WTC11 (cell line): ENCODE measurements around the gene CNOT1. TPM values are rescaled to one million over a fixed set of nuclear protein-coding genes. Genes with fewer than 3 reads are reported as not detected.

ENCODE experiments used
- ATAC-seq: fragments of 200-7000 bp; cut with Tn5 transposase; 2 replicates; pipeline ENCODE4 v1.10.0; 2021; ENCODE audit warnings: mild to moderate bottlenecking, moderate library complexity
- CTCF ChIA-PET: fragments of 300-600 bp; sonication (Branson Sonifier 250); formaldehyde crosslinking; loops from one replicate; lab custom pipeline; 2021; ENCODE audit warnings: antibody characterized with exemption; lab: Charles Lee
- POLR2A ChIA-PET: fragments of 350-600 bp; sonication (Branson Sonifier 250); formaldehyde crosslinking; loops from one replicate; lab custom pipeline; 2021; ENCODE audit warnings: antibody characterized with exemption; lab: Charles Lee
- DNase-seq: peaks from one replicate; pipeline ENCODE4 v3.0.0; 2021; ENCODE audit warnings: low spot score
- H3K27ac Mint-ChIP-seq: 2 replicates; pipeline ENCODE4 v1.8.0; 2021; ENCODE audit warnings: mixed read lengths
- H3K27me3 Mint-ChIP-seq: 2 replicates; pipeline ENCODE4 v1.8.0; 2021; ENCODE audit warnings: low read depth, mild to moderate bottlenecking, moderate library complexity, mixed read lengths
- H3K36me3 Mint-ChIP-seq: 2 replicates; pipeline ENCODE4 v1.8.0; 2021; ENCODE audit warnings: mixed read lengths
- H3K4me1 Mint-ChIP-seq: 2 replicates; pipeline ENCODE4 v1.8.0; 2022; ENCODE audit warnings: mixed read lengths
- H3K4me3 Mint-ChIP-seq: 2 replicates; pipeline ENCODE4 v1.8.0; 2021; ENCODE audit warnings: mild to moderate bottlenecking, moderate library complexity, mixed read lengths
- H3K9me3 Mint-ChIP-seq: 2 replicates; pipeline ENCODE4 v1.8.0; 2021; ENCODE audit warnings: mixed read lengths
- ATF2 ChIP-seq: sonication (generic); formaldehyde crosslinking; IDR thresholded peaks from 2 replicates; pipeline ENCODE4 v1.8.1; 2022; ENCODE audit warnings: low read depth, missing genetic modification reagents, borderline replicate concordance
- ATF6 ChIP-seq: sonication (generic); formaldehyde crosslinking; IDR thresholded peaks from 2 replicates; pipeline ENCODE4 v1.8.1; 2023; ENCODE audit warnings: mild to moderate bottlenecking, missing genetic modification reagents
- CREM ChIP-seq: sonication (generic); formaldehyde crosslinking; IDR thresholded peaks from 2 replicates; pipeline ENCODE4 v1.8.1; 2022; ENCODE audit warnings: mild to moderate bottlenecking, missing genetic modification reagents, moderate library complexity
- EMX1 ChIP-seq: fragments of 250-450 bp; sonication (Bioruptor Pico); IDR thresholded peaks from 2 replicates; pipeline ENCODE4 v1.8.0; 2021; ENCODE audit warnings: mild to moderate bottlenecking
- ESRRA ChIP-seq: sonication (generic); formaldehyde crosslinking; IDR thresholded peaks from 2 replicates; pipeline ENCODE4 v1.8.1; 2022; ENCODE audit warnings: mild to moderate bottlenecking, missing genetic modification reagents, borderline replicate concordance
- FOXK1 ChIP-seq: sonication (generic); formaldehyde crosslinking; IDR thresholded peaks from 2 replicates; pipeline ENCODE4 v1.8.0; 2022; ENCODE audit warnings: mild to moderate bottlenecking, moderate library complexity, missing genetic modification reagents
- FOXP1 ChIP-seq: sonication (generic); formaldehyde crosslinking; IDR thresholded peaks from 2 replicates; pipeline ENCODE4 v1.8.0; 2022; ENCODE audit warnings: missing genetic modification reagents, mild to moderate bottlenecking, moderate library complexity, borderline replicate concordance
- HMGXB4 ChIP-seq: sonication (generic); formaldehyde crosslinking; IDR thresholded peaks from 2 replicates; pipeline ENCODE4 v1.8.1; 2023; ENCODE audit warnings: mild to moderate bottlenecking, moderate library complexity, missing genetic modification reagents
- IRF2 ChIP-seq: sonication (generic); formaldehyde crosslinking; IDR thresholded peaks from 2 replicates; pipeline ENCODE4 v1.8.0; 2022; ENCODE audit warnings: low read depth, missing genetic modification reagents, borderline replicate concordance
- KAT7 ChIP-seq: sonication (generic); formaldehyde crosslinking; IDR thresholded peaks from 2 replicates; pipeline ENCODE4 v1.8.1; 2023; ENCODE audit warnings: missing genetic modification reagents, mild to moderate bottlenecking, borderline replicate concordance
- NFE2L1 ChIP-seq: sonication (generic); formaldehyde crosslinking; IDR thresholded peaks from 2 replicates; pipeline ENCODE4 v1.8.1; 2023; ENCODE audit warnings: missing genetic modification reagents
- NFYB ChIP-seq: sonication (generic); formaldehyde crosslinking; conservative IDR thresholded peaks from 2 replicates; pipeline ENCODE4 v1.8.0; 2022; ENCODE audit warnings: low read depth, missing genetic modification reagents
- NR2C2 ChIP-seq: sonication (generic); formaldehyde crosslinking; IDR thresholded peaks from 2 replicates; pipeline ENCODE4 v1.8.0; 2022; ENCODE audit warnings: mild to moderate bottlenecking, missing genetic modification reagents
- PRRX2 ChIP-seq: fragments of 250-450 bp; sonication (Bioruptor Pico); IDR thresholded peaks from 2 replicates; pipeline ENCODE4 v1.8.0; 2021; ENCODE audit warnings: mild to moderate bottlenecking
- SMAD3 ChIP-seq: sonication (generic); formaldehyde crosslinking; IDR thresholded peaks from 2 replicates; pipeline ENCODE4 v1.8.0; 2022; ENCODE audit warnings: missing genetic modification reagents, mild to moderate bottlenecking, borderline replicate concordance
- SP1 ChIP-seq: sonication (generic); formaldehyde crosslinking; conservative IDR thresholded peaks from 2 replicates; pipeline ENCODE4 v1.8.1; 2022; ENCODE audit warnings: missing genetic modification reagents
- TP53 ChIP-seq: sonication (generic); formaldehyde crosslinking; IDR thresholded peaks from 2 replicates; pipeline ENCODE4 v1.8.1; 2023; ENCODE audit warnings: mild to moderate bottlenecking, missing genetic modification reagents
- ZBTB21 ChIP-seq: sonication (generic); formaldehyde crosslinking; IDR thresholded peaks from 2 replicates; pipeline ENCODE4 v1.8.1; 2023; ENCODE audit warnings: mild to moderate bottlenecking, missing genetic modification reagents, borderline replicate concordance
- ZNF121 ChIP-seq: sonication (generic); formaldehyde crosslinking; IDR thresholded peaks from 2 replicates; pipeline ENCODE4 v1.8.0; 2023; ENCODE audit warnings: missing genetic modification reagents
- total RNA-seq: library from RNA; stranded (reverse); gene quantifications from 3 replicates; pipeline ENCODE4 v1.2.3, GENCODE V29; 2021
- TF ChIP-seq, protein P1 (sequence below): sonication (generic); formaldehyde crosslinking; IDR thresholded peaks from 2 replicates; pipeline ENCODE4 v1.8.1; 2022; ENCODE audit warnings: mild to moderate bottlenecking, moderate library complexity, missing genetic modification reagents
- TF ChIP-seq, protein P2 (sequence below): sonication (generic); formaldehyde crosslinking; IDR thresholded peaks from 2 replicates; pipeline ENCODE4 v1.8.1; 2023; ENCODE audit warnings: mild to moderate bottlenecking, missing genetic modification reagents, moderate library complexity
- TF ChIP-seq, protein P3 (sequence below): fragments of 250-450 bp; sonication (Bioruptor Pico); IDR thresholded peaks from 2 replicates; pipeline ENCODE4 v1.9.0; 2021; ENCODE audit warnings: mild to moderate bottlenecking, borderline replicate concordance

Gene CNOT1
- total RNA-seq, 1 experiment from 2014 or later: 314 TPM

GRCh38 chr16:58515871-58516767, 113.5 kb downstream of the CNOT1 start (continued):
- TF ChIP-seq, protein P1, sequence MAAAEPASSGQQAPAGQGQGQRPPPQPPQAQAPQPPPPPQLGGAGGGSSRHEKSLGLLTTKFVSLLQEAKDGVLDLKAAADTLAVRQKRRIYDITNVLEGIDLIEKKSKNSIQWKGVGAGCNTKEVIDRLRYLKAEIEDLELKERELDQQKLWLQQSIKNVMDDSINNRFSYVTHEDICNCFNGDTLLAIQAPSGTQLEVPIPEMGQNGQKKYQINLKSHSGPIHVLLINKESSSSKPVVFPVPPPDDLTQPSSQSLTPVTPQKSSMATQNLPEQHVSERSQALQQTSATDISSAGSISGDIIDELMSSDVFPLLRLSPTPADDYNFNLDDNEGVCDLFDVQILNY (CRISPR knock-in tag): peak; percentile 20; the same call in 1 of the 2 replicates

GRCh38 chr16:58515125-58515870, 114.3 kb downstream of the CNOT1 start, which contains the start of gene SETD6:
Gene SETD6 (plus strand): TSS chr16:58515517. CDS start chr16:58515538, 21 bp downstream.
- no peaks in the 10 kb centered on the region for H3K9me3 Mint-ChIP-seq
- DNase-seq (peak; percentile 84), ATAC-seq (peak; percentile 60)
- CTCF ChIA-PET: interaction anchor here (0.6 to 1.9 kb wide), 6 partner anchors 20 to 241 kb away, joined by 3 to 11 read pairs (median 5); no protein-coding TSS in a partner anchor
- peak within 1 kb of the TSS; percentile 88 for H3K4me3 Mint-ChIP-seq
- H3K36me3 Mint-ChIP-seq: peaks cover 34% of the 10 kb centered on the region
- H3K27ac Mint-ChIP-seq: peak within 1 kb of the TSS; percentile 87
- H3K4me1 Mint-ChIP-seq: peaks cover 29% of the 10 kb centered on the region
- POLR2A ChIA-PET: interaction anchor here (0.6 to 1.0 kb wide), 9 partner anchors 9 to 241 kb away, joined by 3 to 5 read pairs (median 4); partner anchors contain the start of genes NDRG4 and SLC38A7
- H3K27me3 Mint-ChIP-seq: no peaks in the 10 kb centered on the region
- TF ChIP-seq FOXP1: peak; percentile 71
- no peak for TF ChIP-seq PRRX2 (CRISPR knock-in tag)
- TF ChIP-seq, protein P2, sequence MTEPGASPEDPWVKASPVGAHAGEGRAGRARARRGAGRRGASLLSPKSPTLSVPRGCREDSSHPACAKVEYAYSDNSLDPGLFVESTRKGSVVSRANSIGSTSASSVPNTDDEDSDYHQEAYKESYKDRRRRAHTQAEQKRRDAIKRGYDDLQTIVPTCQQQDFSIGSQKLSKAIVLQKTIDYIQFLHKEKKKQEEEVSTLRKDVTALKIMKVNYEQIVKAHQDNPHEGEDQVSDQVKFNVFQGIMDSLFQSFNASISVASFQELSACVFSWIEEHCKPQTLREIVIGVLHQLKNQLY: no peak
- TF ChIP-seq SMAD3 (CRISPR knock-in tag): peak; percentile 94
- TF ChIP-seq ZNF121 (CRISPR knock-in tag): no peak
- TF ChIP-seq EMX1 (CRISPR knock-in tag): peak; percentile 55; the same call in 1 of the 2 replicates
- TF ChIP-seq SP1 (CRISPR knock-in tag): peak; percentile 66
- peak; percentile 99 for TF ChIP-seq FOXK1 (CRISPR knock-in tag)
- no peak for TF ChIP-seq ATF2 (CRISPR knock-in tag)
- TF ChIP-seq ESRRA (CRISPR knock-in tag): peak; percentile 68
- no peak for TF ChIP-seq NFYB (CRISPR knock-in tag)
- TF ChIP-seq ZBTB21 (CRISPR knock-in tag): no peak
- TF ChIP-seq ATF6 (CRISPR knock-in tag): peak; percentile 78; the same call in 1 of the 2 replicates
- TF ChIP-seq NFE2L1 (CRISPR knock-in tag): peak; percentile 91
- TF ChIP-seq, protein P3, sequence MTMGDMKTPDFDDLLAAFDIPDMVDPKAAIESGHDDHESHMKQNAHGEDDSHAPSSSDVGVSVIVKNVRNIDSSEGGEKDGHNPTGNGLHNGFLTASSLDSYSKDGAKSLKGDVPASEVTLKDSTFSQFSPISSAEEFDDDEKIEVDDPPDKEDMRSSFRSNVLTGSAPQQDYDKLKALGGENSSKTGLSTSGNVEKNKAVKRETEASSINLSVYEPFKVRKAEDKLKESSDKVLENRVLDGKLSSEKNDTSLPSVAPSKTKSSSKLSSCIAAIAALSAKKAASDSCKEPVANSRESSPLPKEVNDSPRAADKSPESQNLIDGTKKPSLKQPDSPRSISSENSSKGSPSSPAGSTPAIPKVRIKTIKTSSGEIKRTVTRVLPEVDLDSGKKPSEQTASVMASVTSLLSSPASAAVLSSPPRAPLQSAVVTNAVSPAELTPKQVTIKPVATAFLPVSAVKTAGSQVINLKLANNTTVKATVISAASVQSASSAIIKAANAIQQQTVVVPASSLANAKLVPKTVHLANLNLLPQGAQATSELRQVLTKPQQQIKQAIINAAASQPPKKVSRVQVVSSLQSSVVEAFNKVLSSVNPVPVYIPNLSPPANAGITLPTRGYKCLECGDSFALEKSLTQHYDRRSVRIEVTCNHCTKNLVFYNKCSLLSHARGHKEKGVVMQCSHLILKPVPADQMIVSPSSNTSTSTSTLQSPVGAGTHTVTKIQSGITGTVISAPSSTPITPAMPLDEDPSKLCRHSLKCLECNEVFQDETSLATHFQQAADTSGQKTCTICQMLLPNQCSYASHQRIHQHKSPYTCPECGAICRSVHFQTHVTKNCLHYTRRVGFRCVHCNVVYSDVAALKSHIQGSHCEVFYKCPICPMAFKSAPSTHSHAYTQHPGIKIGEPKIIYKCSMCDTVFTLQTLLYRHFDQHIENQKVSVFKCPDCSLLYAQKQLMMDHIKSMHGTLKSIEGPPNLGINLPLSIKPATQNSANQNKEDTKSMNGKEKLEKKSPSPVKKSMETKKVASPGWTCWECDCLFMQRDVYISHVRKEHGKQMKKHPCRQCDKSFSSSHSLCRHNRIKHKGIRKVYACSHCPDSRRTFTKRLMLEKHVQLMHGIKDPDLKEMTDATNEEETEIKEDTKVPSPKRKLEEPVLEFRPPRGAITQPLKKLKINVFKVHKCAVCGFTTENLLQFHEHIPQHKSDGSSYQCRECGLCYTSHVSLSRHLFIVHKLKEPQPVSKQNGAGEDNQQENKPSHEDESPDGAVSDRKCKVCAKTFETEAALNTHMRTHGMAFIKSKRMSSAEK (CRISPR knock-in tag): no peak
- TF ChIP-seq NR2C2 (CRISPR knock-in tag): no peak
- TF ChIP-seq CREM: peak; percentile 84
- no peak for TF ChIP-seq IRF2 (CRISPR knock-in tag)
- TF ChIP-seq TP53 (CRISPR knock-in tag): peak; percentile 64; the same call in 1 of the 2 replicates
- TF ChIP-seq KAT7 (CRISPR knock-in tag): peak; percentile 64; the same call in 1 of the 2 replicates
- peak; percentile 98 for TF ChIP-seq HMGXB4 (CRISPR knock-in tag)
